HepG2 (cell line): ENCODE data around the gene MED9. TPM values are rescaled to one million over a fixed set of nuclear protein-coding genes. Genes with fewer than 3 reads are reported as not detected.

Experiments used
- CENPBD1 ChIP-seq: sonication (generic); formaldehyde crosslinking; IDR thresholded peaks from 2 replicates; pipeline ENCODE4 v1.8.0; 2022; ENCODE audit warnings: missing genetic modification reagents, low read depth, mild to moderate bottlenecking, borderline replicate concordance
- CREBL2 ChIP-seq: sonication (generic); formaldehyde crosslinking; IDR thresholded peaks from 2 replicates; pipeline ENCODE4 v1.8.1; 2023; ENCODE audit warnings: missing genetic modification reagents, mild to moderate bottlenecking, borderline replicate concordance
- DRAP1 ChIP-seq: IDR thresholded peaks from 2 replicates; pipeline ENCODE4 v1.6.1; 2016; ENCODE audit warnings: missing genetic modification reagents, missing compliant biosample characterization
- FOSL2 ChIP-seq: sonication (generic); formaldehyde crosslinking; IDR thresholded peaks from 2 replicates; pipeline ENCODE4 v1.4.0; 2020; ENCODE audit warnings: missing genetic modification reagents
- GRHL1 ChIP-seq: sonication (generic); formaldehyde crosslinking; conservative IDR thresholded peaks from 2 replicates; pipeline ENCODE4 v1.8.0; 2022; ENCODE audit warnings: missing genetic modification reagents
- GTF3A ChIP-seq: sonication (generic); formaldehyde crosslinking; conservative IDR thresholded peaks from 2 replicates; pipeline ENCODE4 v1.4.0; 2020; ENCODE audit warnings: mild to moderate bottlenecking, missing genetic modification reagents
- JUNB ChIP-seq: sonication (generic); formaldehyde crosslinking; IDR thresholded peaks from 2 replicates; pipeline ENCODE4 v1.8.0; 2022; ENCODE audit warnings: missing genetic modification reagents, mild to moderate bottlenecking, borderline replicate concordance
- KLF15 ChIP-seq: sonication (generic); formaldehyde crosslinking; IDR thresholded peaks from 2 replicates; pipeline ENCODE4 v1.8.1; 2023; ENCODE audit warnings: borderline replicate concordance, mild to moderate bottlenecking, inconsistent platforms, missing genetic modification reagents, mixed read lengths
- PHF21A ChIP-seq: sonication (generic); formaldehyde crosslinking; IDR thresholded peaks from 2 replicates; pipeline ENCODE4 v1.5.0; 2020; ENCODE audit warnings: mild to moderate bottlenecking, missing genetic modification reagents
- RFX1 ChIP-seq: fragments of 450-650 bp; IDR thresholded peaks from 2 replicates; pipeline ENCODE4 v1.6.1; 2017
- RXRA ChIP-seq: sonication (generic); formaldehyde crosslinking; IDR thresholded peaks from 2 replicates; pipeline ENCODE4 v1.5.1; 2020; ENCODE audit warnings: missing genetic modification reagents
- SETDB1 ChIP-seq: sonication (generic); formaldehyde crosslinking; IDR thresholded peaks from 2 replicates; pipeline ENCODE4 v1.5.1; 2020; ENCODE audit warnings: missing genetic modification reagents, mild to moderate bottlenecking, borderline replicate concordance
- THAP11 ChIP-seq: IDR thresholded peaks from 2 replicates; pipeline ENCODE4 v1.6.1; 2016; ENCODE audit warnings: missing biosample characterization, missing genetic modification reagents
- XRCC5 ChIP-seq: fragments of 200-400 bp; formaldehyde crosslinking; optimal IDR thresholded peaks from 2 replicates; pipeline ENCODE3; 2017; ENCODE audit warnings: mild to moderate bottlenecking, low read length
- ZBTB39 ChIP-seq: sonication (generic); formaldehyde crosslinking; IDR thresholded peaks from 2 replicates; pipeline ENCODE4 v1.5.0; 2020; ENCODE audit warnings: missing genetic modification reagents
- ZNF235 ChIP-seq: sonication (generic); formaldehyde crosslinking; IDR thresholded peaks from 2 replicates; pipeline ENCODE4 v1.8.1; 2023; ENCODE audit warnings: mild to moderate bottlenecking, missing genetic modification reagents, borderline replicate concordance
- ZNF337 ChIP-seq: sonication (generic); formaldehyde crosslinking; IDR thresholded peaks from 2 replicates; pipeline ENCODE4 v1.5.1; 2020; ENCODE audit warnings: missing genetic modification reagents, low read depth, mild to moderate bottlenecking, borderline replicate concordance
- ZNF441 ChIP-seq: sonication (generic); formaldehyde crosslinking; IDR thresholded peaks from 2 replicates; pipeline ENCODE4 v1.7.0; 2021; ENCODE audit warnings: missing genetic modification reagents, borderline replicate concordance
- ZNF598 ChIP-seq: sonication (generic); formaldehyde crosslinking; IDR thresholded peaks from 2 replicates; pipeline ENCODE4 v1.5.1; 2020; ENCODE audit warnings: mild to moderate bottlenecking, missing genetic modification reagents, borderline replicate concordance
- ZNF691 ChIP-seq: sonication (generic); formaldehyde crosslinking; IDR thresholded peaks from 2 replicates; pipeline ENCODE4 v1.4.0; 2020; ENCODE audit warnings: missing genetic modification reagents, low read depth, mild to moderate bottlenecking, borderline replicate concordance
- ZNF737 ChIP-seq: sonication (generic); formaldehyde crosslinking; IDR thresholded peaks from 2 replicates; pipeline ENCODE4 v1.5.0; 2020; ENCODE audit warnings: missing genetic modification reagents, mild to moderate bottlenecking, borderline replicate concordance
- ZNF75D ChIP-seq: sonication (generic); formaldehyde crosslinking; IDR thresholded peaks from 2 replicates; pipeline ENCODE4 v1.8.1; 2023; ENCODE audit warnings: missing genetic modification reagents, mild to moderate bottlenecking, borderline replicate concordance
- polyA plus RNA-seq, 8 experiments: library from polyadenylated mRNA; depleted of rRNA in 3 of 8; stranded (reverse) in 7 of 8; unstranded in 1 of 8; fragments of >200 nt; fragmentation: Illumina TruSeq in 4 of 8; extraction: Trizol in 4 of 8; gene quantifications; 2 replicates each; pipeline versions ENCODE4 v1.2.1 to v1.2.3, GENCODE V29; 2011 to 2016; ENCODE audit warnings: low read depth in 4 of 8, missing spikeins in 1 of 8, mixed read lengths in 1 of 8; ENCODE audit not compliant: insufficient read depth in 1 of 8
- total RNA-seq, 5 experiments: library from RNA; depleted of rRNA; stranded (reverse); fragments of >200 nt; fragmentation: Illumina TruSeq; extraction: Trizol; gene quantifications; 2 replicates each; pipeline ENCODE4 v1.2.3, GENCODE V29; 2016; ENCODE audit warnings: low read depth in 1 of 5

The MED9 gene
- total and polyA plus RNA-seq, 2 of the 13 experiments (the other 11 are each of a cell fraction or from before 2014, with no cell fraction given) = 11.9 to 15.1 TPM

GRCh38 chr17:17445925-17446665 is 30.7 kb upstream of the MED9 start (continued):
- peak; percentile 36; the same call in 1 of the 2 replicates for TF ChIP-seq DRAP1
- peak; percentile 75; the same call in 1 of the 2 replicates for TF ChIP-seq GTF3A (CRISPR knock-in tag)
- no peak for TF ChIP-seq SETDB1 (CRISPR knock-in tag)
- TF ChIP-seq KLF15 (CRISPR knock-in tag) = no peak
- no peak; the same call in 1 of the 2 replicates for TF ChIP-seq ZNF598 (CRISPR knock-in tag)
- TF ChIP-seq ZNF737 (CRISPR knock-in tag) = no peak
- TF ChIP-seq CENPBD1 = 0 out of 2 replicates have a peak, but pooled peaks have one; percentile 42
- no peak for TF ChIP-seq GRHL1 (CRISPR knock-in tag)
- peak; percentile 89; the same call in 1 of the 2 replicates for TF ChIP-seq JUNB (CRISPR knock-in tag)
- no peak for TF ChIP-seq CREBL2 (CRISPR knock-in tag)
- TF ChIP-seq THAP11 (CRISPR knock-in tag) = peak; percentile 77
- peak; percentile 87 for TF ChIP-seq PHF21A (CRISPR knock-in tag)
- no peak for TF ChIP-seq RFX1
- peak; percentile 25 for TF ChIP-seq XRCC5
- peak; percentile 97 for TF ChIP-seq FOSL2 (CRISPR knock-in tag)
- TF ChIP-seq ZNF337 (CRISPR knock-in tag) = no peak
- TF ChIP-seq RXRA (CRISPR knock-in tag) = peak; percentile 94; the same call in 1 of the 2 replicates
- no peak for TF ChIP-seq ZNF75D (CRISPR knock-in tag)
- no peak for TF ChIP-seq ZNF235 (CRISPR knock-in tag)
- TF ChIP-seq ZNF691 = no peak
- TF ChIP-seq ZNF441 (CRISPR knock-in tag) = no peak
- TF ChIP-seq ZBTB39 (CRISPR knock-in tag) = no peak
